HG03175 (cell line): ENCODE data around the gene ZNF664.

ENCODE experiments used
- ATAC-seq: cut with Tn5 transposase; IDR thresholded peaks from one replicate; pipeline ENCODE4 v1.9.1; 2021; ENCODE audit warnings: mild to moderate bottlenecking, moderate library complexity; ENCODE audit not compliant: unreplicated experiment

ZNF664 gene

GRCh38 chr12:124006846-124007713, 34.1 kb downstream of the ZNF664 start:
- no peak for ATAC-seq

GRCh38 chr12:124007826-124008570, 35.0 kb downstream of the ZNF664 start:
- ATAC-seq = no peak

GRCh38 chr12:124008595-124008994, 35.6 kb downstream of the ZNF664 start:
- ATAC-seq = no peak

- ATAC-seq = no peak
Observed at GRCh38 chr12:124009781-124010180, 36.8 kb downstream of the ZNF664 start.

GRCh38 chr12:124010687-124011086, 37.7 kb downstream of the ZNF664 start:
- no peak for ATAC-seq

GRCh38 chr12:124011435-124012115, 38.6 kb downstream of the ZNF664 start:
- ATAC-seq = no peak

- ATAC-seq = no peak
Observed at GRCh38 chr12:124013073-124013472, 40.1 kb downstream of the ZNF664 start.

GRCh38 chr12:124015494-124016461, 42.8 kb downstream of the ZNF664 start:
- ATAC-seq = no peak

GRCh38 chr12:124017064-124017463, 44.0 kb downstream of the ZNF664 start:
- ATAC-seq = no peak

GRCh38 chr12:124018539-124018938, 45.5 kb downstream of the ZNF664 start:
- no peak for ATAC-seq

- no peak for ATAC-seq
Observed at GRCh38 chr12:124019115-124019514, 46.1 kb downstream of the ZNF664 start.

- no peak for ATAC-seq
Observed at GRCh38 chr12:124020514-124020949, 47.5 kb downstream of the ZNF664 start.

GRCh38 chr12:124021007-124021406, 48.0 kb downstream of the ZNF664 start:
- no peak for ATAC-seq

- no peak for ATAC-seq
Observed at GRCh38 chr12:124022161-124022560, 49.1 kb downstream of the ZNF664 start.

GRCh38 chr12:124024263-124024678, 51.3 kb downstream of the ZNF664 start:
- no peak for ATAC-seq

GRCh38 chr12:124024776-124025175, 51.8 kb downstream of the ZNF664 start:
- no peak for ATAC-seq

GRCh38 chr12:124025661-124026060, 52.6 kb downstream of the ZNF664 start:
- no peak for ATAC-seq

GRCh38 chr12:124026755-124027745, 54.0 kb downstream of the ZNF664 start:
- ATAC-seq = no peak
